VCaP (cell line): Measurements from ENCODE around the gene LPIN1.
"Not testable (repeated sequence)": the region's sequence is repeated elsewhere in the genome, so short reads cannot be mapped to it uniquely, and the experiment has no call there.

ENCODE experiments used
- H3K27ac ChIP-seq: fragments of 450-650 bp; 2 replicates; pipeline ENCODE4 v1.5.1; 2017
- CTCF ChIP-seq: fragments of 450-650 bp; conservative IDR thresholded peaks from 2 replicates; pipeline ENCODE4 v1.5.1; 2017; ENCODE audit warnings: mild to moderate bottlenecking, moderate library complexity

LPIN1 gene

GRCh38 chr2:11811036-11811654 is 64.7 kb downstream of the LPIN1 start:
- H3K27ac ChIP-seq = no peak overlapping the region
- TF ChIP-seq CTCF = no peak

- no peak for TF ChIP-seq CTCF
- H3K27ac ChIP-seq = no peak overlapping the region
Observed at GRCh38 chr2:11812466-11813248, 66.2 kb downstream of the LPIN1 start.

- not testable (repeated sequence) for H3K27ac ChIP-seq
Observed at GRCh38 chr2:11813345-11813744, 66.9 kb downstream of the LPIN1 start.

GRCh38 chr2:11813951-11814350 is 67.5 kb downstream of the LPIN1 start:
- no peak for TF ChIP-seq CTCF
- no peak overlapping the region for H3K27ac ChIP-seq

GRCh38 chr2:11814979-11815510 is 68.6 kb downstream of the LPIN1 start:
- TF ChIP-seq CTCF = no peak
- H3K27ac ChIP-seq = no peak overlapping the region

GRCh38 chr2:11816935-11817334 is 70.5 kb downstream of the LPIN1 start:
- H3K27ac ChIP-seq = not testable (repeated sequence)

- no peak overlapping the region for H3K27ac ChIP-seq
- no peak for TF ChIP-seq CTCF
Observed at GRCh38 chr2:11819235-11819729, 72.8 kb downstream of the LPIN1 start.

GRCh38 chr2:11820650-11821049 is 74.2 kb downstream of the LPIN1 start:
- TF ChIP-seq CTCF = no peak
- no peak overlapping the region for H3K27ac ChIP-seq
